GM23248 (cell line): ENCODE data around the gene TMEM108.

ENCODE experiments used
- EZH2 ChIP-seq: fragments of 200-600 bp; sonication (generic); IDR thresholded peaks from 2 replicates; pipeline ENCODE4 v1.6.1; 2018; ENCODE audit warnings: antibody characterized with exemption, mild to moderate bottlenecking; ENCODE audit not compliant: insufficient read depth, poor library complexity, severe bottlenecking
- EZH2phosphoT487 ChIP-seq: fragments of 200-600 bp; sonication (generic); IDR thresholded peaks from 2 replicates; pipeline ENCODE4 v1.6.1; 2018; ENCODE audit warnings: antibody characterized with exemption, moderate library complexity, mild to moderate bottlenecking, low read depth; ENCODE audit not compliant: insufficient read depth

GRCh38 chr3:133369068-133369440, 330.9 kb downstream of the TMEM108 start:
- TF ChIP-seq EZH2 (no peak), EZH2phosphoT487 (no peak)
